Measurements from ENCODE around the gene PHF1.

DNA sequence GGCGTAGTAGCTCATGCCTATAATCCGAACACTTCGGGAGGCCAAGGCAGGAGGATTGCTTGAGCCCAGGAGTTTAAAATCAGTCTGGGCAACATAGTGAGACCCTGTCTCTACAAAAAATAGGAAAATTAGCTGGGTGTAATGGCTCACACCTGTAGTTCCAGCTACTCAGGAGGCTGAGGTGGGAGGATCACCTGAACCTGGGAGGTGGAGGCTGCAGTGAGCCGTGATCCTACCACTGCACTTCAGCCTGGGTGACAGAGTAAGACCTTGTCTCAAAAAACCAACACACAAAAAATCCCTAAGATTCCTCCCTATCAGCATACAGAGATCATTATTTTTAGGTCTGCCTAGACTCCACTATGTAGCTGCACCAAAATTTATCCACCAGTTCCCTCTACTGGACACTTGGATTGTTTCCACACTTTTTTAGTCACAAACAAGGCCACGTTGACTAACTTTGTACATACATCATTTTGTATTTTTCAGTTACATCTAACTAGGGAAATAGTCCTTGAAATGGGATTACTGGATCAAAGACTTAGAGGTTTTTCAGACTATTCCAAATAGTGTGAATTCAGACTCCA is 3.6 kb upstream of the PHF1 start:
- TF ChIP-seq, protein P1, sequence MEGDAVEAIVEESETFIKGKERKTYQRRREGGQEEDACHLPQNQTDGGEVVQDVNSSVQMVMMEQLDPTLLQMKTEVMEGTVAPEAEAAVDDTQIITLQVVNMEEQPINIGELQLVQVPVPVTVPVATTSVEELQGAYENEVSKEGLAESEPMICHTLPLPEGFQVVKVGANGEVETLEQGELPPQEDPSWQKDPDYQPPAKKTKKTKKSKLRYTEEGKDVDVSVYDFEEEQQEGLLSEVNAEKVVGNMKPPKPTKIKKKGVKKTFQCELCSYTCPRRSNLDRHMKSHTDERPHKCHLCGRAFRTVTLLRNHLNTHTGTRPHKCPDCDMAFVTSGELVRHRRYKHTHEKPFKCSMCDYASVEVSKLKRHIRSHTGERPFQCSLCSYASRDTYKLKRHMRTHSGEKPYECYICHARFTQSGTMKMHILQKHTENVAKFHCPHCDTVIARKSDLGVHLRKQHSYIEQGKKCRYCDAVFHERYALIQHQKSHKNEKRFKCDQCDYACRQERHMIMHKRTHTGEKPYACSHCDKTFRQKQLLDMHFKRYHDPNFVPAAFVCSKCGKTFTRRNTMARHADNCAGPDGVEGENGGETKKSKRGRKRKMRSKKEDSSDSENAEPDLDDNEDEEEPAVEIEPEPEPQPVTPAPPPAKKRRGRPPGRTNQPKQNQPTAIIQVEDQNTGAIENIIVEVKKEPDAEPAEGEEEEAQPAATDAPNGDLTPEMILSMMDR (conservative IDR thresholded peaks at IDR 0.05 in 1 of 2, IDR thresholded peaks at IDR 0.05 in 1 of 2; ENCODE audit: extremely low read depth in 1 of 2, insufficient read depth in 1 of 2, low read depth in 1 of 2, low read length in 2 of 2): peak in 1 of 2 donors; percentile 37
- no peak for TF ChIP-seq EZH2 (IDR thresholded peaks at IDR 0.05; ENCODE audit: borderline replicate concordance, low read length)

Data from mammary epithelial cell (primary cell).